ENCODE measurements around the gene GAGE1. TPM values are rescaled to one million over a fixed set of nuclear protein-coding genes. Genes with fewer than 3 reads are reported as not detected.

Gene GAGE1
- total RNA-seq, 1 donor from 2014 or later = not detected

Other genes starting within 250 kb of the GAGE1 start
- not detected for gene GAGE12C, start 66.8 kb upstream of the GAGE1 start, total RNA-seq
- not detected for gene GAGE12D, start 57.3 kb upstream of the GAGE1 start, total RNA-seq
- gene GAGE12E, start 47.7 kb upstream of the GAGE1 start, total RNA-seq = not detected
- gene GAGE12F, start 38.2 kb upstream of the GAGE1 start, total RNA-seq = not detected
- gene GAGE12G, start 28.6 kb upstream of the GAGE1 start, total RNA-seq = not detected
- not detected for gene GAGE12H, start 19.1 kb upstream of the GAGE1 start, total RNA-seq
- gene GAGE2A, start 9.5 kb upstream of the GAGE1 start, total RNA-seq = not detected
- not detected for gene PAGE1, start 97.0 kb downstream of the GAGE1 start, total RNA-seq
- gene PAGE4, start 230.3 kb downstream of the GAGE1 start, total RNA-seq = not detected